HCT116 (cell line): ENCODE measurements around the gene METTL22.

Experiments
- POLR2A ChIP-seq: IDR thresholded peaks from 2 replicates; pipeline ENCODE4 v1.7.0; 2011; ENCODE audit warnings: borderline replicate concordance; ENCODE audit not compliant: insufficient read depth, insufficient read length; ENCODE audit errors: extremely low read depth
- ZNF274 ChIP-seq: fragments of 200-500 bp; sonication (Bioruptor generic); IDR thresholded peaks from 2 replicates; pipeline ENCODE4 v1.6.1; 2014; ENCODE audit warnings: mild to moderate bottlenecking, low read depth, low read length, inconsistent platforms

DNA sequence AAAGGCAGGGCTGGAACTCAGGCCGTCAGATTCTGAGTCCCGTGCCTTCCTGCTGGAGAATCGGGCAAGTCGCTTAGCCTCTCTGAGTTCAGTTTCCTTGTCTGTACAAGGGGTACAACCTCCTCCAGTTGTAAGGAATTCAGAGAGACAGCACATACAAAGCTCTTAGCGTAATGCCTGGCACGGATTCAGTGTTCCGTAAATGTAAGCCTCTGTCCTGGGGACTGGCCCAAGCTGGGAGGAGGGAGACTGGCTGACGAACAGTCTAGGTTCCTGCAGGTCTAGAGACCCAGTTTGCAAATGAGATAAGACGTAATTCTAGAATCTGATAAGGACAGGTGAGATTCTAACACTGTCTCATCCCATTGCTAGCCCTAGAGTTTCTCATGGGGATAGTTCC, 9.9 kb downstream of the METTL22 start:
- TF ChIP-seq POLR2A (no peak), ZNF274 (no peak)
